ENCODE measurements around the gene BLMH. TPM values are rescaled to one million over a fixed set of nuclear protein-coding genes. Genes with fewer than 3 reads are reported as not detected.
A peak's percentile ranks its signal among the peaks of the same experiment; 100 is the strongest.

The BLMH gene
- total and polyA plus RNA-seq, 2 donors (not counting 3 experiments of a cell fraction or from before 2014, with no cell fraction given), result 24.6 to 65.8 TPM

GRCh38 chr17:30273373-30273772, 18.4 kb downstream of the BLMH start:
- DNase-seq (ENCODE audit: low read depth, low spot score), result no peak
- no TSS peak for BruUV-seq (replicated peaks)
- POLR2A ChIA-PET, result no interaction called here
- Histone ChIP-seq H3K79me2 (ENCODE audit: control insufficient read depth, insufficient read depth, low read length) (no peaks in the 10 kb centered on the region), H3K9ac (replicated peaks; ENCODE audit: extremely low read depth, insufficient read depth, low read length) (no peak overlapping the region), H3K9me1 (replicated peaks; ENCODE audit: control insufficient read depth, extremely low read depth, insufficient read depth, low read length) (no peaks in the 10 kb centered on the region), H3K9me3 (replicated peaks; ENCODE audit: control insufficient read depth, insufficient read depth, low read length) (no peaks in the 10 kb centered on the region), H3K4me1 (ENCODE audit: control insufficient read depth, extremely low read depth, insufficient read depth, low read length) (peaks cover 5% of the 10 kb centered on the region), H3K27ac (ENCODE audit: insufficient read depth, low read depth, low read length) (no peak overlapping the region), H3K4me2 (ENCODE audit: insufficient read depth, low read length) (no peak overlapping the region), H4K20me1 (replicated peaks; ENCODE audit: control insufficient read depth, extremely low read depth, insufficient read depth, low read length) (no peaks in the 10 kb centered on the region), H3K4me3 (replicated peaks in 1 of 3; ENCODE audit: insufficient read depth in 1 of 3, low read depth in 1 of 3, low read length in 3 of 3) (no peak overlapping the region), H2AFZ (ENCODE audit: low read depth, low read length) (no peak overlapping the region), H3K27me3 (ENCODE audit: control insufficient read depth in 2 of 2, insufficient read depth in 2 of 2, low read length in 2 of 2) (no peaks in the 10 kb centered on the region), H3K36me3 (ENCODE audit: control insufficient read depth in 2 of 2, extremely low read depth in 1 of 2, insufficient read depth in 2 of 2, low read length in 2 of 2) (peaks cover 16 to 19% of the 10 kb centered on the region in 2 experiments)
- no peak for FAIRE-seq
- dilution Hi-C loops (cut with MboI; ENCODE audit: extremely low pct_ligation_motif_present, low sequenced_read_pairs) (no loop called here), intact Hi-C loops (cut with micrococcal nuclease) (no loop called here)
- no peak for TF ChIP-seq EZH2 (IDR thresholded peaks at IDR 0.05; ENCODE audit: borderline replicate concordance, low read depth, low read length, severe bottlenecking)
- TF ChIP-seq, protein P1, sequence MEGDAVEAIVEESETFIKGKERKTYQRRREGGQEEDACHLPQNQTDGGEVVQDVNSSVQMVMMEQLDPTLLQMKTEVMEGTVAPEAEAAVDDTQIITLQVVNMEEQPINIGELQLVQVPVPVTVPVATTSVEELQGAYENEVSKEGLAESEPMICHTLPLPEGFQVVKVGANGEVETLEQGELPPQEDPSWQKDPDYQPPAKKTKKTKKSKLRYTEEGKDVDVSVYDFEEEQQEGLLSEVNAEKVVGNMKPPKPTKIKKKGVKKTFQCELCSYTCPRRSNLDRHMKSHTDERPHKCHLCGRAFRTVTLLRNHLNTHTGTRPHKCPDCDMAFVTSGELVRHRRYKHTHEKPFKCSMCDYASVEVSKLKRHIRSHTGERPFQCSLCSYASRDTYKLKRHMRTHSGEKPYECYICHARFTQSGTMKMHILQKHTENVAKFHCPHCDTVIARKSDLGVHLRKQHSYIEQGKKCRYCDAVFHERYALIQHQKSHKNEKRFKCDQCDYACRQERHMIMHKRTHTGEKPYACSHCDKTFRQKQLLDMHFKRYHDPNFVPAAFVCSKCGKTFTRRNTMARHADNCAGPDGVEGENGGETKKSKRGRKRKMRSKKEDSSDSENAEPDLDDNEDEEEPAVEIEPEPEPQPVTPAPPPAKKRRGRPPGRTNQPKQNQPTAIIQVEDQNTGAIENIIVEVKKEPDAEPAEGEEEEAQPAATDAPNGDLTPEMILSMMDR (IDR thresholded peaks at IDR 0.05; ENCODE audit: extremely low read depth in 1 of 2, insufficient read depth in 1 of 2, low read depth in 1 of 2, low read length in 2 of 2), result no peak
- no peak for TF ChIP-seq MYC (IDR thresholded peaks at IDR 0.05; ENCODE audit: low read depth, low read length)
- TF ChIP-seq GATA2 (IDR thresholded peaks at IDR 0.05; ENCODE audit: insufficient read depth, insufficient read length, low read depth, low read length), result no peak
- CTCF ChIA-PET, result interaction anchor here (1.0 kb wide), 1 partner anchor 168 kb away, joined by 4 read pairs; no protein-coding TSS in a partner anchor

DNA sequence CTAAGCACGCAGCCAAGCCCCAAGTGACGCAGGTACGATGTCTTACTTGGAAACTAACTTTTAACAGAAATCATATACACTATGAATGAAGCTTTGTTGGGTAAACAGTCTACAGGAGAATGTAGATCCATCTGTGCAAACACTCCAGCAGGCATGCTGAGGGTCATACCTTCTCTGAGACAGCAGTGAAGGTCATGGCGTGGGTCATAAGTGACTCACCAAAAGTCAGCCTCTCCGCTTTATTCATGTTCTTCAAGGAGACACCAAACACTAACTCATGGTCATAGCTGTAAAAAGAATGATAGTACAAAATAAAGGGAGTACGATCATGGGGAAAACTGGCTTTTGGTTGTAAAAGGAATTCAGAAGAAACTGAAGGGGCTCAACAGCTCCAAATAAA, 20.6 kb downstream of the BLMH start:
- Histone ChIP-seq H3K9me3 (replicated peaks; ENCODE audit: control insufficient read depth, insufficient read depth, low read length) (no peaks in the 10 kb centered on the region), H3K4me2 (ENCODE audit: insufficient read depth, low read length) (no peak overlapping the region), H3K9ac (replicated peaks; ENCODE audit: extremely low read depth, insufficient read depth, low read length) (no peak overlapping the region), H3K36me3 (ENCODE audit: control insufficient read depth in 2 of 2, extremely low read depth in 1 of 2, insufficient read depth in 2 of 2, low read length in 2 of 2) (peaks cover 20% of the 10 kb centered on the region in 2 experiments), H3K27ac (ENCODE audit: insufficient read depth, low read depth, low read length) (no peak overlapping the region), H2AFZ (ENCODE audit: low read depth, low read length) (no peak overlapping the region), H3K79me2 (ENCODE audit: control insufficient read depth, insufficient read depth, low read length) (no peaks in the 10 kb centered on the region), H3K4me3 (replicated peaks in 1 of 3; ENCODE audit: insufficient read depth in 1 of 3, low read depth in 1 of 3, low read length in 3 of 3) (no peak overlapping the region), H3K9me1 (replicated peaks; ENCODE audit: control insufficient read depth, extremely low read depth, insufficient read depth, low read length) (no peaks in the 10 kb centered on the region), H3K4me1 (ENCODE audit: control insufficient read depth, extremely low read depth, insufficient read depth, low read length) (peaks cover 5% of the 10 kb centered on the region), H4K20me1 (replicated peaks; ENCODE audit: control insufficient read depth, extremely low read depth, insufficient read depth, low read length) (no peaks in the 10 kb centered on the region), H3K27me3 (ENCODE audit: control insufficient read depth in 2 of 2, insufficient read depth in 2 of 2, low read length in 2 of 2) (no peaks in the 10 kb centered on the region)
- dilution Hi-C loops (cut with MboI; ENCODE audit: extremely low pct_ligation_motif_present, low sequenced_read_pairs), result no loop called here
- POLR2A ChIA-PET, result no interaction called here
- TF ChIP-seq JUN (IDR thresholded peaks at IDR 0.05; ENCODE audit: borderline replicate concordance, insufficient read depth, insufficient read length, low read depth) (peak; percentile 3), GATA2 (IDR thresholded peaks at IDR 0.05; ENCODE audit: insufficient read depth, insufficient read length, low read depth, low read length) (no peak)
- TF ChIP-seq, protein P1 (IDR thresholded peaks at IDR 0.05; ENCODE audit: extremely low read depth in 1 of 2, insufficient read depth in 1 of 2, low read depth in 1 of 2, low read length in 2 of 2), result no peak
- BruUV-seq (replicated peaks), result no TSS peak
- CTCF ChIA-PET, result interaction anchor here (1.2 to 1.9 kb wide), 3 partner anchors 65 to 166 kb away, joined by 3 to 7 read pairs (median 3); no protein-coding TSS in a partner anchor
- FAIRE-seq (peak; percentile 18), DNase-seq (ENCODE audit: low read depth, low spot score) (no peak)
- intact Hi-C loops (cut with micrococcal nuclease), result no loop called here

All from endothelial cell of umbilical vein (primary cell).